Testis (tissue), 3 donors: ENCODE data around the gene PSG11. TPM values are rescaled to one million over a fixed set of nuclear protein-coding genes. Genes with fewer than 3 reads are reported as not detected.
"Not testable (repeated sequence)": the region's sequence is repeated elsewhere in the genome, so short reads cannot be mapped to it uniquely, and the experiment has no call there.

Experiments used
- DNase-seq: peaks from one replicate; pipeline ENCODE4 v3.0.0-alpha.2; 2019
- H3K27ac ChIP-seq, 2 donors: fragments of 200-600 bp; sonication (generic); one replicate each; pipeline ENCODE4 v1.5.1; 2019
- H3K27me3 ChIP-seq: fragments of 200-600 bp; sonication (generic); one replicate; pipeline ENCODE4 v1.5.1; 2019
- H3K36me3 ChIP-seq: fragments of 200-600 bp; sonication (generic); one replicate; pipeline ENCODE4 v1.5.1; 2017; ENCODE audit warnings: low read depth; ENCODE audit errors: missing control alignments
- H3K4me1 ChIP-seq: fragments of 200-600 bp; sonication (generic); one replicate; pipeline ENCODE4 v1.5.1; 2019
- H3K4me3 ChIP-seq, 2 donors: fragments of 200-600 bp; sonication (generic); one replicate each; pipeline ENCODE4 v1.5.1; 2017 to 2019
- H3K9me3 ChIP-seq: fragments of 200-600 bp; sonication (generic); one replicate; pipeline ENCODE4 v1.5.1; 2017
- CTCF ChIP-seq, 3 experiments: fragments of 450-650 bp in 2 of 3; fragments of 200-600 bp in 1 of 3; sonication (generic) in 1 of 3; IDR thresholded peaks; one replicate each; pipeline ENCODE4 v1.5.1; 2016 to 2019; ENCODE audit warnings: antibody characterized with exemption in 3 of 3, mild to moderate bottlenecking in 2 of 3, moderate library complexity in 1 of 3
- POLR2A ChIP-seq: fragments of 450-650 bp; IDR thresholded peaks from one replicate; pipeline ENCODE4 v1.6.1; 2017; ENCODE audit warnings: antibody characterized with exemption, mild to moderate bottlenecking, moderate library complexity
- WGBS, 2 donors: methylation state at CpG; one replicate each; pipeline ENCODE4 v1.1.5; 2018; 5-methylcytosine and 5-hydroxymethylcytosine counted together
- intact Hi-C: fragments of 100-400 bp; cut with DNase I; formaldehyde crosslinking; loops from one replicate; pipeline ENCODE4 v1.15.1; 2023; ENCODE audit warnings: low total_unique reads
- polyA plus RNA-seq: library from polyadenylated mRNA; stranded (reverse); fragments of 350-450 nt; fragmentation: Illumina TruSeq; extraction: RNeasy Lipid Tissue Mini Kit (QIAGEN cat#74804); gene quantifications from one replicate; pipeline ENCODE4 v1.2.3, GENCODE V29; 2014; ENCODE audit warnings: low read depth, low replicate concordance; ENCODE audit not compliant: insufficient read depth
- total RNA-seq, 2 donors: library from RNA; depleted of rRNA; stranded (reverse); fragments of >200 nt; gene quantifications; one replicate each; pipeline ENCODE4 v1.2.3, GENCODE V29; 2016

Gene PSG11
- total and polyA plus RNA-seq, 3 donors from 2014 or later: not detected

- 65 to 83% methylated on average over 4 of the region's 4 CpGs for WGBS, 2 donors
- H3K4me3 ChIP-seq: no peak overlapping the region
- DNase-seq: no peak
- no peak overlapping the region for H3K27ac ChIP-seq
- no peak for TF ChIP-seq CTCF (IDR thresholded peaks at IDR 0.05)
- TF ChIP-seq POLR2A: no peak
- no peaks in the 10 kb centered on the region for H3K9me3 ChIP-seq
- intact Hi-C loops: no loop called here
- no peaks in the 10 kb centered on the region for H3K4me1 ChIP-seq
- H3K27me3 ChIP-seq: no peaks in the 10 kb centered on the region
- no peaks in the 10 kb centered on the region for H3K36me3 ChIP-seq
Measured at GRCh38 chr19:43028866-43029265, 2.6 kb upstream of the PSG11 start.

- H3K4me3 ChIP-seq, H3K4me1 ChIP-seq, H3K27me3 ChIP-seq, DNase-seq, intact Hi-C loops, H3K9me3 ChIP-seq, H3K36me3 ChIP-seq, H3K27ac ChIP-seq: not testable (repeated sequence)
- WGBS, 2 donors: 44 to 73% methylated on average over 6 to 9 of the region's 10 CpGs
Measured at GRCh38 chr19:43027985-43028384, 1.7 kb upstream of the PSG11 start.

- H3K4me3 ChIP-seq, H3K4me1 ChIP-seq, H3K27ac ChIP-seq, intact Hi-C loops, H3K36me3 ChIP-seq, DNase-seq, H3K9me3 ChIP-seq, H3K27me3 ChIP-seq: not testable (repeated sequence)
- WGBS, 2 donors: 81 to 91% methylated on average over 8 of the region's 8 CpGs
Measured at GRCh38 chr19:43027061-43027460, 792 bp upstream of the PSG11 start.

GRCh38 chr19:43022098-43022497, 4.2 kb downstream of the PSG11 start:
- H3K9me3 ChIP-seq, intact Hi-C loops, H3K27ac ChIP-seq, H3K4me1 ChIP-seq, H3K36me3 ChIP-seq, DNase-seq, H3K4me3 ChIP-seq, H3K27me3 ChIP-seq: not testable (repeated sequence)
- WGBS, 2 donors: 62 to 66% methylated on average over 4 of the region's 4 CpGs

- H3K4me3 ChIP-seq, intact Hi-C loops, H3K9me3 ChIP-seq, H3K27ac ChIP-seq, DNase-seq, H3K36me3 ChIP-seq, H3K4me1 ChIP-seq, H3K27me3 ChIP-seq: not testable (repeated sequence)
- 79 to 87% methylated on average over 4 of the region's 4 CpGs for WGBS, 2 donors
Measured at GRCh38 chr19:43021629-43022028, 4.6 kb downstream of the PSG11 start.

- H3K27me3 ChIP-seq, H3K4me3 ChIP-seq, H3K9me3 ChIP-seq, H3K27ac ChIP-seq, DNase-seq, intact Hi-C loops, H3K4me1 ChIP-seq, H3K36me3 ChIP-seq: not testable (repeated sequence)
Measured at GRCh38 chr19:43019588-43019987, 6.7 kb downstream of the PSG11 start.

- H3K36me3 ChIP-seq, H3K27ac ChIP-seq, DNase-seq, H3K9me3 ChIP-seq, H3K4me3 ChIP-seq, intact Hi-C loops, H3K27me3 ChIP-seq, H3K4me1 ChIP-seq: not testable (repeated sequence)
- 72 to 89% methylated on average over 4 of the region's 4 CpGs for WGBS, 2 donors
Measured at GRCh38 chr19:43005841-43006240, 20.4 kb downstream of the PSG11 start.

GRCh38 chr19:43004846-43005245, 21.4 kb downstream of the PSG11 start:
- H3K4me3 ChIP-seq, H3K36me3 ChIP-seq, H3K9me3 ChIP-seq, H3K27ac ChIP-seq, intact Hi-C loops, DNase-seq, H3K27me3 ChIP-seq, H3K4me1 ChIP-seq: not testable (repeated sequence)
- WGBS, 2 donors: 44 to 53% methylated on average over 4 of the region's 4 CpGs

- H3K27ac ChIP-seq, H3K36me3 ChIP-seq, H3K27me3 ChIP-seq, intact Hi-C loops, H3K4me1 ChIP-seq, H3K9me3 ChIP-seq, H3K4me3 ChIP-seq, DNase-seq: not testable (repeated sequence)
- WGBS, 2 donors: 65 to 89% methylated on average over 1 of the region's 1 CpG
Measured at GRCh38 chr19:43003634-43004033, 22.6 kb downstream of the PSG11 start.

GRCh38 chr19:43002948-43003347, 23.3 kb downstream of the PSG11 start:
- H3K27ac ChIP-seq, intact Hi-C loops, H3K4me3 ChIP-seq, H3K4me1 ChIP-seq, H3K36me3 ChIP-seq, H3K9me3 ChIP-seq, DNase-seq, H3K27me3 ChIP-seq: not testable (repeated sequence)
- 50 to 65% methylated on average over 2 of the region's 2 CpGs for WGBS, 2 donors

GRCh38 chr19:42996161-42996560, 30.1 kb downstream of the PSG11 start:
- H3K4me1 ChIP-seq, H3K9me3 ChIP-seq, H3K4me3 ChIP-seq, DNase-seq, H3K27me3 ChIP-seq, H3K36me3 ChIP-seq, intact Hi-C loops, H3K27ac ChIP-seq: not testable (repeated sequence)
- 83 to 95% methylated on average over 3 of the region's 3 CpGs for WGBS, 2 donors

- intact Hi-C loops, H3K36me3 ChIP-seq, H3K4me1 ChIP-seq, H3K4me3 ChIP-seq, DNase-seq, H3K27ac ChIP-seq, H3K9me3 ChIP-seq, H3K27me3 ChIP-seq: not testable (repeated sequence)
- 73 to 83% methylated on average over 10 of the region's 10 CpGs for WGBS, 2 donors
Measured at GRCh38 chr19:42992029-42992604, 34.2 kb downstream of the PSG11 start.
